Measurements from ENCODE around the gene TSFM. TPM values are rescaled to one million over a fixed set of nuclear protein-coding genes. Genes with fewer than 3 reads are reported as not detected.

TSFM gene
- total and polyA plus RNA-seq, 4 donors = 14.6 to 60.5 (median 38.2) TPM

DNA sequence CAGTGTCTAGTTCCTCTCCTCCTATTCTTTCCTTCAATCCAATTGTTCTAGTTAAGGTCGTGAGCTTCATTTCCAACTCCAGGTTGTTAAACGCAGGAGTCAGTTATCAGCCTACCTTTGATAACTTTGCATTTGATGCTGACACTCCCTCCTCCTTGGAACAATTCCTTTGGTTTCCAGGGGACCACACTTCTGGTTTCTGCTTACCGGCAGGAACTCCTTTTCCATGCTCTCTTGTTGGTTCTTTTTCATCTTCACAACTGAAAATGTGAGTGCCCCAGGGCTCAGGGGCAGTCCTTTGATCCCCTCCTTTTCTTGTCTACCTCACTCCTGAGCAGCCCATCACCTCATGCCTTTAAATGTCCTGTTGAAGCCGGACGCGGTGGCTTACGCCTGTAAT lies 5.2 kb upstream of the TSFM start:
- H3K9ac ChIP-seq (ENCODE audit: low read depth in 1 of 2, low read length in 2 of 2) = no peak overlapping the region
- H3K27ac ChIP-seq (ENCODE audit: low read depth in 1 of 2, low read length in 2 of 2) = no peak overlapping the region
- 96% methylated on average over 7 of the region's 7 CpGs for WGBS
- no peaks in the 10 kb centered on the region for H3K9me3 ChIP-seq (ENCODE audit: control insufficient read depth in 4 of 4, low read length in 3 of 4)
- H3K27me3 ChIP-seq (ENCODE audit: control insufficient read depth in 4 of 4, insufficient read depth in 4 of 4, low read length in 3 of 4) = no peaks in the 10 kb centered on the region
- no peak overlapping the region for H3K4me3 ChIP-seq (ENCODE audit: low read depth in 1 of 3, low read length in 3 of 3)
- no peak for DNase-seq (ENCODE audit: low spot score)
- H3K4me1 ChIP-seq (ENCODE audit: control insufficient read depth in 4 of 4, insufficient read depth in 4 of 4, low read length in 3 of 4) = peaks cover 0 to 10% (median 6%) of the 10 kb centered on the region in 4 donors
- peaks cover 0 to 3% (median 0%) of the 10 kb centered on the region in 4 donors for H3K36me3 ChIP-seq (ENCODE audit: control insufficient read depth in 4 of 4, insufficient read depth in 3 of 4, low read depth in 1 of 4, low read length in 3 of 4)
- no peak for TF ChIP-seq ATF3 (IDR thresholded peaks at IDR 0.05)

DNA sequence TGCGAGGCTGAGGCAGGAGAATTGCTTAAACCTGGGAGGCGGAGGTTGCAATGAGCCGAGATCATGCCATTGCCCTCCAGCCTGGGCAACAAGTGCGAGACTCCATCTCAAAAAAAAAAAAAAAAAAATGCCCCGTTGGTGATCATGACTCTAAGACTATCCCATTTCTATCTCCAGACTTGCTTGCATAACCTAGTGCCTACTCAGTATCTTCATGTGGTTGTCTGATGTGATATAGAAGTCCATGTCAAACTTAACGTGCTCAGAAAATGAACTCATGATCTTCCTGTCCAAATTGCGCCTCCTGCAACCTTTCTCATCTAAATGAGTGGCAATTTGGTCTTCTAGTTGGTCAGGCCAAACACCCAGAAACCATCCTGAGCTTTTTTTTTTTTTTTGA lies 4.7 kb upstream of the TSFM start:
- no peak overlapping the region for H3K4me3 ChIP-seq (ENCODE audit: low read depth in 1 of 3, low read length in 3 of 3)
- no peak for DNase-seq (ENCODE audit: low spot score)
- no peaks in the 10 kb centered on the region for H3K9me3 ChIP-seq (ENCODE audit: control insufficient read depth in 4 of 4, low read length in 3 of 4)
- H3K4me1 ChIP-seq (ENCODE audit: control insufficient read depth in 4 of 4, insufficient read depth in 4 of 4, low read length in 3 of 4) = peaks cover 0 to 9% (median 5%) of the 10 kb centered on the region in 4 donors
- no peak for TF ChIP-seq JUND (IDR thresholded peaks at IDR 0.05)
- no peak for TF ChIP-seq NR2F2 (IDR thresholded peaks at IDR 0.05)
- TF ChIP-seq EGR1 (IDR thresholded peaks at IDR 0.05; ENCODE audit: low read depth in 2 of 2) = no peak
- no peak for TF ChIP-seq HNF4A (conservative IDR thresholded peaks at IDR 0.05)
- TF ChIP-seq, protein P1, sequence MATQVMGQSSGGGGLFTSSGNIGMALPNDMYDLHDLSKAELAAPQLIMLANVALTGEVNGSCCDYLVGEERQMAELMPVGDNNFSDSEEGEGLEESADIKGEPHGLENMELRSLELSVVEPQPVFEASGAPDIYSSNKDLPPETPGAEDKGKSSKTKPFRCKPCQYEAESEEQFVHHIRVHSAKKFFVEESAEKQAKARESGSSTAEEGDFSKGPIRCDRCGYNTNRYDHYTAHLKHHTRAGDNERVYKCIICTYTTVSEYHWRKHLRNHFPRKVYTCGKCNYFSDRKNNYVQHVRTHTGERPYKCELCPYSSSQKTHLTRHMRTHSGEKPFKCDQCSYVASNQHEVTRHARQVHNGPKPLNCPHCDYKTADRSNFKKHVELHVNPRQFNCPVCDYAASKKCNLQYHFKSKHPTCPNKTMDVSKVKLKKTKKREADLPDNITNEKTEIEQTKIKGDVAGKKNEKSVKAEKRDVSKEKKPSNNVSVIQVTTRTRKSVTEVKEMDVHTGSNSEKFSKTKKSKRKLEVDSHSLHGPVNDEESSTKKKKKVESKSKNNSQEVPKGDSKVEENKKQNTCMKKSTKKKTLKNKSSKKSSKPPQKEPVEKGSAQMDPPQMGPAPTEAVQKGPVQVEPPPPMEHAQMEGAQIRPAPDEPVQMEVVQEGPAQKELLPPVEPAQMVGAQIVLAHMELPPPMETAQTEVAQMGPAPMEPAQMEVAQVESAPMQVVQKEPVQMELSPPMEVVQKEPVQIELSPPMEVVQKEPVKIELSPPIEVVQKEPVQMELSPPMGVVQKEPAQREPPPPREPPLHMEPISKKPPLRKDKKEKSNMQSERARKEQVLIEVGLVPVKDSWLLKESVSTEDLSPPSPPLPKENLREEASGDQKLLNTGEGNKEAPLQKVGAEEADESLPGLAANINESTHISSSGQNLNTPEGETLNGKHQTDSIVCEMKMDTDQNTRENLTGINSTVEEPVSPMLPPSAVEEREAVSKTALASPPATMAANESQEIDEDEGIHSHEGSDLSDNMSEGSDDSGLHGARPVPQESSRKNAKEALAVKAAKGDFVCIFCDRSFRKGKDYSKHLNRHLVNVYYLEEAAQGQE (IDR thresholded peaks at IDR 0.05) = no peak
- TF ChIP-seq FOXA1 (IDR thresholded peaks at IDR 0.05) = no peak
- TF ChIP-seq, protein P2, sequence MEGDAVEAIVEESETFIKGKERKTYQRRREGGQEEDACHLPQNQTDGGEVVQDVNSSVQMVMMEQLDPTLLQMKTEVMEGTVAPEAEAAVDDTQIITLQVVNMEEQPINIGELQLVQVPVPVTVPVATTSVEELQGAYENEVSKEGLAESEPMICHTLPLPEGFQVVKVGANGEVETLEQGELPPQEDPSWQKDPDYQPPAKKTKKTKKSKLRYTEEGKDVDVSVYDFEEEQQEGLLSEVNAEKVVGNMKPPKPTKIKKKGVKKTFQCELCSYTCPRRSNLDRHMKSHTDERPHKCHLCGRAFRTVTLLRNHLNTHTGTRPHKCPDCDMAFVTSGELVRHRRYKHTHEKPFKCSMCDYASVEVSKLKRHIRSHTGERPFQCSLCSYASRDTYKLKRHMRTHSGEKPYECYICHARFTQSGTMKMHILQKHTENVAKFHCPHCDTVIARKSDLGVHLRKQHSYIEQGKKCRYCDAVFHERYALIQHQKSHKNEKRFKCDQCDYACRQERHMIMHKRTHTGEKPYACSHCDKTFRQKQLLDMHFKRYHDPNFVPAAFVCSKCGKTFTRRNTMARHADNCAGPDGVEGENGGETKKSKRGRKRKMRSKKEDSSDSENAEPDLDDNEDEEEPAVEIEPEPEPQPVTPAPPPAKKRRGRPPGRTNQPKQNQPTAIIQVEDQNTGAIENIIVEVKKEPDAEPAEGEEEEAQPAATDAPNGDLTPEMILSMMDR (IDR thresholded peaks at IDR 0.05; ENCODE audit: low read depth, low read length, missing input control) = no peak
- TF ChIP-seq, protein P3, sequence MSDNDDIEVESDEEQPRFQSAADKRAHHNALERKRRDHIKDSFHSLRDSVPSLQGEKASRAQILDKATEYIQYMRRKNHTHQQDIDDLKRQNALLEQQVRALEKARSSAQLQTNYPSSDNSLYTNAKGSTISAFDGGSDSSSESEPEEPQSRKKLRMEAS (IDR thresholded peaks at IDR 0.05) = no peak
- no peak for TF ChIP-seq SP1 (IDR thresholded peaks at IDR 0.05)
- TF ChIP-seq GABPA (IDR thresholded peaks at IDR 0.05 in 1 of 2, conservative IDR thresholded peaks at IDR 0.05 in 1 of 2) = no peak
- TF ChIP-seq FOXA2 (IDR thresholded peaks at IDR 0.05) = no peak
- no peak for TF ChIP-seq TAF1 (conservative IDR thresholded peaks at IDR 0.05)
- no peak for TF ChIP-seq YY1 (IDR thresholded peaks at IDR 0.05)
- TF ChIP-seq RAD21 (IDR thresholded peaks at IDR 0.05) = no peak
- no peak for TF ChIP-seq ZBTB33 (IDR thresholded peaks at IDR 0.05)
- H3K27me3 ChIP-seq (ENCODE audit: control insufficient read depth in 4 of 4, insufficient read depth in 4 of 4, low read length in 3 of 4) = no peaks in the 10 kb centered on the region
- WGBS = 98% methylated on average over 7 of the region's 7 CpGs
- peaks cover 0 to 3% (median 0%) of the 10 kb centered on the region in 4 donors for H3K36me3 ChIP-seq (ENCODE audit: control insufficient read depth in 4 of 4, insufficient read depth in 3 of 4, low read depth in 1 of 4, low read length in 3 of 4)
- no peak overlapping the region for H3K27ac ChIP-seq (ENCODE audit: low read depth in 1 of 2, low read length in 2 of 2)
- H3K9ac ChIP-seq (ENCODE audit: low read depth in 1 of 2, low read length in 2 of 2) = no peak overlapping the region

Measured in liver (tissue), 9 donors.